ENCODE measurements around the gene ARMC2. TPM values are rescaled to one million over a fixed set of nuclear protein-coding genes. Genes with fewer than 3 reads are reported as not detected.
A peak's percentile ranks its signal among the peaks of the same experiment; 100 is the strongest.

The ARMC2 gene
- total and polyA plus RNA-seq, 8 donors = 1.4 to 4.1 (median 2.4) TPM

- DNase-seq (peak in 2 of 6 donors; percentile 21 to 31), FAIRE-seq (no peak), ATAC-seq (peak in 2 of 4 donors; percentile 34 to 63)
- TF ChIP-seq CTCF (IDR thresholded peaks at IDR 0.05) = peak in 2 of 4 donors; percentile 13
- no peaks in the 10 kb centered on the region for H3K4me1 ChIP-seq
- no peaks in the 10 kb centered on the region for H3K27me3 ChIP-seq
- H3K36me3 ChIP-seq = no peaks in the 10 kb centered on the region
- intact Hi-C loops (cut with DNase I) = no loop called here
- 66 to 68% methylated on average over 4 of the region's 4 CpGs for WGBS, 2 donors
- H3K27ac ChIP-seq = no peak overlapping the region
- no peaks in the 10 kb centered on the region for H3K9me3 ChIP-seq
- H3K4me3 ChIP-seq = no peak overlapping the region
These were observed 66.2 kb downstream of the ARMC2 start for GRCh38 chr6:108914235-108915022.

GRCh38 chr6:108915258-108915657 lies 67.0 kb downstream of the ARMC2 start:
- WGBS, 2 donors = 88 to 95% methylated on average over 5 of the region's 5 CpGs
- Histone ChIP-seq H3K4me3 (no peak overlapping the region), H3K27me3 (no peaks in the 10 kb centered on the region), H3K9me3 (no peaks in the 10 kb centered on the region), H3K36me3 (no peaks in the 10 kb centered on the region), H3K4me1 (no peaks in the 10 kb centered on the region), H3K27ac (no peak overlapping the region)
- ATAC-seq = no peak
- FAIRE-seq = no peak
- TF ChIP-seq CTCF (IDR thresholded peaks at IDR 0.05) = no peak
- intact Hi-C loops (cut with DNase I) = no loop called here
- no peak for DNase-seq

- 72 to 86% methylated on average over 6 of the region's 6 CpGs for WGBS, 2 donors
- Histone ChIP-seq H3K27ac (no peak overlapping the region), H3K9me3 (no peaks in the 10 kb centered on the region), H3K4me3 (no peak overlapping the region), H3K27me3 (no peaks in the 10 kb centered on the region), H3K4me1 (no peaks in the 10 kb centered on the region), H3K36me3 (no peaks in the 10 kb centered on the region)
- intact Hi-C loops (cut with DNase I) = no loop called here
- ATAC-seq (no peak), FAIRE-seq (no peak), DNase-seq (no peak)
- TF ChIP-seq CTCF (IDR thresholded peaks at IDR 0.05) = no peak
These were observed 67.9 kb downstream of the ARMC2 start for GRCh38 chr6:108916026-108916686.

- 90 to 98% methylated on average over 1 of the region's 1 CpG for WGBS, 2 donors
- intact Hi-C loops (cut with DNase I) = no loop called here
- TF ChIP-seq CTCF (IDR thresholded peaks at IDR 0.05) = no peak
- FAIRE-seq (no peak), ATAC-seq (no peak), DNase-seq (no peak)
- Histone ChIP-seq H3K27me3 (no peaks in the 10 kb centered on the region), H3K4me1 (peaks cover 0 to 4% (median 3%) of the 10 kb centered on the region in 3 donors), H3K27ac (no peak overlapping the region), H3K9me3 (no peaks in the 10 kb centered on the region), H3K36me3 (no peaks in the 10 kb centered on the region), H3K4me3 (no peak overlapping the region)
These were observed 72.5 kb downstream of the ARMC2 start for GRCh38 chr6:108920751-108921150.
